ENCODE measurements around the gene SLC25A34. TPM values are rescaled to one million over a fixed set of nuclear protein-coding genes. Genes with fewer than 3 reads are reported as not detected.
A peak's percentile ranks its signal among the peaks of the same experiment; 100 is the strongest.

Gene SLC25A34
- polyA plus RNA-seq, 1 experiment = 0.46 TPM

GRCh38 chr1:15737324-15738319, 1.6 kb downstream of the SLC25A34 start:
- no peak for DNase-seq (ENCODE audit: low read depth, low spot score)
- Histone ChIP-seq H3K4me3 (ENCODE audit: low read depth, low read length) (no peak overlapping the region), H3K27me3 (ENCODE audit: control insufficient read depth, insufficient read depth, low read length) (no peaks in the 10 kb centered on the region), H3K9me3 (ENCODE audit: control insufficient read depth, insufficient read depth, low read length) (no peaks in the 10 kb centered on the region; the same call in 1 of the 2 replicates), H3K27ac (ENCODE audit: low read depth, low read length) (no peak overlapping the region)
- no peak for TF ChIP-seq CTCF (IDR thresholded peaks at IDR 0.05; ENCODE audit: low read depth, low read length)
- ChIA-PET POLR2A (interaction anchor here (0.6 to 0.7 kb wide), 2 partner anchors 41 to 84 kb away, joined by 4 read pairs; no protein-coding TSS in a partner anchor), CTCF (interaction anchor here (0.6 to 1.2 kb wide), 2 partner anchors 18 to 616 kb away, joined by 3 read pairs; no protein-coding TSS in a partner anchor)

DNA sequence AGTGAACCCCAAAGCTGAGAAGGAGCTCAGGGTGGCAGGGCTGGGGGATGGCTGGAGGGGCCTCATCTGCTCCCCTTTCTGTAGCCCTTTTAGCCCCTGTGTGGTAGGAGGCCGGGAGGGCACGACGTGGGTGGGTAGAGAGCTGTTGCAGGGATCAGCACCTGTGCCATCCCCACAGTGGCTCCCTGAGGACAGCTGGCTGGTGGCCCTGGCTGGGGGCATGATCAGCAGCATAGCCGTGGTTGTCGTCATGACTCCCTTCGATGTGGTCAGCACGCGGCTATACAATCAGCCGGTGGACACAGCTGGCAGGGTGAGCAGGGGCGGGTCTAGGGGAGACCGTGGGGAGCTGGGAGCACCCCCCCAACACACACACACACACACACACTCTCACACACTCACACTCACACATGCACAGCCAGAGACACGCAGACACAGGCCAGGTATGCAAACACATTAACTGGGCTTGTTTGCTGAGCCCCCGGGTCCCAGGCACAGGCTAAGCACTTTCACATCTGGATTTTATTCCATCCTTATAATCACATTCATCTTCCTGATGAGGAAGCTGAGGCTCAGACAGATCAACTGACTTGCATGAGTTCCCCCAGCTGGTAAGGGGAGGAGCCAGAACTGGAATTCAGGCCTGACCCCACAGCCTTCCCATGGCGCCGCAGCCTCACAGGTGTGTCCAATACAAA, 2.5 kb downstream of the SLC25A34 start:
- TF ChIP-seq CTCF (IDR thresholded peaks at IDR 0.05; ENCODE audit: low read depth, low read length) = no peak
- ChIA-PET CTCF (interaction anchor here (1.2 kb wide), 1 partner anchor 19 kb away, joined by 3 read pairs; no protein-coding TSS in a partner anchor), POLR2A (interaction anchor here (0.6 kb wide), 1 partner anchor 83 kb away, joined by 4 read pairs; no protein-coding TSS in a partner anchor)
- no peak for DNase-seq (ENCODE audit: low read depth, low spot score)
- no peaks in the 10 kb centered on the region; the same call in 1 of the 2 replicates for H3K9me3 ChIP-seq (ENCODE audit: control insufficient read depth, insufficient read depth, low read length)
- no peaks in the 10 kb centered on the region for H3K27me3 ChIP-seq (ENCODE audit: control insufficient read depth, insufficient read depth, low read length)
- no peak overlapping the region for H3K27ac ChIP-seq (ENCODE audit: low read depth, low read length)
- H3K4me3 ChIP-seq (ENCODE audit: low read depth, low read length) = no peak overlapping the region

DNA sequence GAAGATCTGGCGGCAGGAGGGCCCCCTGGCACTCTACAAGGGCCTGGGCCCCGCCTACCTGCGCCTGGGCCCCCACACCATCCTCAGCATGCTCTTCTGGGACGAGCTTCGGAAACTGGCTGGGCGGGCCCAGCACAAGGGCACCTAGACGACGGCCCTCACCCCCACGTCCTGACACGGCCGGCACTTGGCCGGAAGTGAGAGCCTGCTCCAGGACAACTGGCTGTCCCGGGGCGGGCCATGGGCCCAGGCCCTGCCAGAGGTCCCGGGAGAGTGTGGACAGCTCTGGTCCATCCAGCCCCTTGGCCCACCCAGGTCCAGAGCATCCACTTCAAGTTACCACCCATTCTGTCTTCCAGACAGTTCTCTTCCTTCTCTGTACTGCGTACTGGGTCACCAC, 3.2 kb downstream of the SLC25A34 start:
- DNase-seq (ENCODE audit: low read depth, low spot score) = no peak
- no peak overlapping the region for H3K27ac ChIP-seq (ENCODE audit: low read depth, low read length)
- H3K4me3 ChIP-seq (ENCODE audit: low read depth, low read length) = no peak overlapping the region

GRCh38 chr1:15739745-15740144, 3.7 kb downstream of the SLC25A34 start:
- peak; percentile 17; the same call in 1 of the 2 replicates for TF ChIP-seq CTCF (IDR thresholded peaks at IDR 0.05; ENCODE audit: low read depth, low read length)
- ChIA-PET CTCF (interaction anchor here (1.3 kb wide), 1 partner anchor 42 kb away, joined by 3 read pairs; no protein-coding TSS in a partner anchor), POLR2A (no interaction called here)
- no peaks in the 10 kb centered on the region for H3K27me3 ChIP-seq (ENCODE audit: control insufficient read depth, insufficient read depth, low read length)
- DNase-seq (ENCODE audit: low read depth, low spot score) = no peak
- H3K27ac ChIP-seq (ENCODE audit: low read depth, low read length) = no peak overlapping the region
- H3K4me3 ChIP-seq (ENCODE audit: low read depth, low read length) = no peak overlapping the region
- H3K9me3 ChIP-seq (ENCODE audit: control insufficient read depth, insufficient read depth, low read length) = no peaks in the 10 kb centered on the region; the same call in 1 of the 2 replicates

More for the DNA sequence above, 3.2 kb downstream of the SLC25A34 start:
- POLR2A ChIA-PET = no interaction called here
- TF ChIP-seq CTCF (IDR thresholded peaks at IDR 0.05; ENCODE audit: low read depth, low read length) = no peak
- Histone ChIP-seq H3K9me3 (ENCODE audit: control insufficient read depth, insufficient read depth, low read length) (no peaks in the 10 kb centered on the region; the same call in 1 of the 2 replicates), H3K27me3 (ENCODE audit: control insufficient read depth, insufficient read depth, low read length) (no peaks in the 10 kb centered on the region)
- CTCF ChIA-PET = interaction anchor here (1.2 kb wide), 1 partner anchor 20 kb away, joined by 3 read pairs; no protein-coding TSS in a partner anchor

All from AG04450 (cell line).